Measurements from ENCODE around the gene ATP6V1D.
A peak's percentile ranks its signal among the peaks of the same experiment; 100 is the strongest.

ATP6V1D gene

DNA sequence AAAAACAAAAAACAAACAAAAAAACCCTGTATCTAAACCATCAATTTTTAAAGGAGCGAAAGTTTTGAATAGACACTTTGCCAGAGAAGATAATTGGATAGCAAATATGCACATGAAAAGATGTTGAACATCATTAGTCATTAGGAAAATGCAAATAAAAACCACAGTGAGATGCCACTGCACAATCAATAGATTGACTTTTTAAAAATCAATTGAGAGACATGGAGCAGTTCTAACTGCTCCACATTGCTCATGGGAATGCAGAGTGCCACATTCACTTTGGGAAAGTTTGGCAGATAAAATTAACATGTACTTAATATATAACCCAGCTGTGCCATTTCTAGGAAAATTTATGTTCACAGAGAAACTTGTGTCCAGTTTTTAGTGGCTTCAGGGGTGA is 13.2 kb upstream of the ATP6V1D start:
- DNase-seq = no peak
- Histone ChIP-seq H3K36me3 (ENCODE audit: control insufficient read depth, insufficient read depth, low read length) (peaks cover 77% of the 10 kb centered on the region), H3K4me3 (ENCODE audit: insufficient read depth, low read depth, low read length, poor library complexity, severe bottlenecking) (no peak overlapping the region), H3K27ac (ENCODE audit: insufficient read depth, low read length, poor library complexity, severe bottlenecking) (no peak overlapping the region), H3K9me3 (ENCODE audit: control insufficient read depth, low read length) (no peaks in the 10 kb centered on the region), H3K4me1 (ENCODE audit: control insufficient read depth, insufficient read depth, low read length, poor library complexity, severe bottlenecking) (peaks cover 4% of the 10 kb centered on the region), H3K27me3 (replicated peaks; ENCODE audit: control insufficient read depth, insufficient read depth, low read length, poor library complexity, severe bottlenecking) (no peaks in the 10 kb centered on the region)

DNA sequence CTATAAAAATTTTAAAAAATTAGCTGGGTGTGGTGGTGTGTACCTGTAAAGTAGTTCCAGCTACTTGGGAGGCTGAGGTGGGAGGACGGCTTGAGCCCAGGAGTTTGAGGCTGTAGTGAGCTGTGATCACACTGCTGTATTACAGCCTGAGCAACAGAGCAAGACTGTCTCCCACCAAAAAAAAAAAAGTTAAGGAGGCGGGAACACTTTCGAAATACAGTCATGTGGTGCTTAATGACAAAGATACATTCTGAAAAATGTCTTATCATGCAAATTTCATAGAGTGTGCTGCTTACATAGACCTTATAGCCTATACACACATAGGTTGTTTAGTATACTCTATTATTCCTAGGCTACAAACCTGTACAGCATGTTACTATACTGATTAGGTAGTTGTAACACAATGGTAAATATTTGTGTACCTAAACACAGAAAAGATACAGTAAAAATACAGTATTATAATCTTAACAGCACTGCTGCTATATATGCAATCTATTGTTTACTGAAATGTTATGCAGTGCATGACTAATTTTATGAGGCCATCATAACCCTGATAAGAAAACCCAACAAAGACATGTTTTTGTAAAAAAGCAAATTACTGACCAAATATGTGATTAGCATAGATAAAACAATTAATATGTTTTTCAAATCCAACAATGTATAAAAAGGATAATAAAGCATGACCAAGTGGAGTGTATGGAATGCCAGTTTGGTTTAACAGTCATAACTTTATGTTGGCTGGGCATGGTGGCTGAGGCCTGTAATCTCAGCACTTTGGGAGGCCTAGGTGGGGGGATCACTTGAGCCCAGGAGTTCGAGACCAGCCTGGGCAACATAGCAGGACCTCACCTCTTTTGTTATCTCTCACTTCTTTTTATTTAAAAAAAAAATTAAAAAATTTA is 11.9 kb upstream of the ATP6V1D start:
- Histone ChIP-seq H3K27me3 (replicated peaks; ENCODE audit: control insufficient read depth, insufficient read depth, low read length, poor library complexity, severe bottlenecking) (no peaks in the 10 kb centered on the region), H3K27ac (ENCODE audit: insufficient read depth, low read length, poor library complexity, severe bottlenecking) (no peak overlapping the region), H3K9me3 (ENCODE audit: control insufficient read depth, low read length) (no peaks in the 10 kb centered on the region), H3K4me3 (ENCODE audit: insufficient read depth, low read depth, low read length, poor library complexity, severe bottlenecking) (no peak overlapping the region), H3K36me3 (ENCODE audit: control insufficient read depth, insufficient read depth, low read length) (peaks cover 77% of the 10 kb centered on the region), H3K4me1 (ENCODE audit: control insufficient read depth, insufficient read depth, low read length, poor library complexity, severe bottlenecking) (peaks cover 5% of the 10 kb centered on the region)
- no peak for DNase-seq

DNA sequence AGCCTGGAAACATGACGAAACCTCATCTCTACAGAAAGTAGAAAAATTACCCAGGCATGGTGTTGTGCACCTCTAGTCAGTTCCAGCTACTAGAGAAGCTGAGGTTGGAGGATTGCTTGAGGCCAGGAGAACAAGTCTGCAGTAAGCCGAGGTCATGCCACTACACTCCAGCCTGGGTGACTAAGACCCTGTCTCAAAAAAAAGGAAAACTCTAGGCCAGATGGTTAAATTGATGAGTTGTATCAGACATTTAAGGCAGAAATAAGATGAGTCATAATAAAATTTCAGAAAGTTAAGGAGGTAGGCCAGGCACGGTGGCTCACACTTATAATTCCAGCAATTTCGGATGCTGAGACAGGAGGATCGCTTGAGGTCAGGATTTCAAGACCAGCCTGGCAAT is 11.2 kb upstream of the ATP6V1D start:
- Histone ChIP-seq H3K9me3 (ENCODE audit: control insufficient read depth, low read length) (no peaks in the 10 kb centered on the region), H3K4me3 (ENCODE audit: insufficient read depth, low read depth, low read length, poor library complexity, severe bottlenecking) (no peak overlapping the region), H3K4me1 (ENCODE audit: control insufficient read depth, insufficient read depth, low read length, poor library complexity, severe bottlenecking) (peaks cover 5% of the 10 kb centered on the region), H3K27ac (ENCODE audit: insufficient read depth, low read length, poor library complexity, severe bottlenecking) (no peak overlapping the region), H3K27me3 (replicated peaks; ENCODE audit: control insufficient read depth, insufficient read depth, low read length, poor library complexity, severe bottlenecking) (no peaks in the 10 kb centered on the region), H3K36me3 (ENCODE audit: control insufficient read depth, insufficient read depth, low read length) (peaks cover 77% of the 10 kb centered on the region)
- no peak for DNase-seq

GRCh38 chr14:67365476-67365875 is 5.9 kb upstream of the ATP6V1D start:
- Histone ChIP-seq H3K36me3 (ENCODE audit: control insufficient read depth, insufficient read depth, low read length) (peaks cover 42% of the 10 kb centered on the region), H3K27ac (ENCODE audit: insufficient read depth, low read length, poor library complexity, severe bottlenecking) (no peak overlapping the region), H3K4me1 (ENCODE audit: control insufficient read depth, insufficient read depth, low read length, poor library complexity, severe bottlenecking) (peaks cover 18% of the 10 kb centered on the region), H3K4me3 (ENCODE audit: insufficient read depth, low read depth, low read length, poor library complexity, severe bottlenecking) (no peak overlapping the region), H3K9me3 (ENCODE audit: control insufficient read depth, low read length) (no peaks in the 10 kb centered on the region), H3K27me3 (replicated peaks; ENCODE audit: control insufficient read depth, insufficient read depth, low read length, poor library complexity, severe bottlenecking) (no peaks in the 10 kb centered on the region)
- no peak for DNase-seq

DNA sequence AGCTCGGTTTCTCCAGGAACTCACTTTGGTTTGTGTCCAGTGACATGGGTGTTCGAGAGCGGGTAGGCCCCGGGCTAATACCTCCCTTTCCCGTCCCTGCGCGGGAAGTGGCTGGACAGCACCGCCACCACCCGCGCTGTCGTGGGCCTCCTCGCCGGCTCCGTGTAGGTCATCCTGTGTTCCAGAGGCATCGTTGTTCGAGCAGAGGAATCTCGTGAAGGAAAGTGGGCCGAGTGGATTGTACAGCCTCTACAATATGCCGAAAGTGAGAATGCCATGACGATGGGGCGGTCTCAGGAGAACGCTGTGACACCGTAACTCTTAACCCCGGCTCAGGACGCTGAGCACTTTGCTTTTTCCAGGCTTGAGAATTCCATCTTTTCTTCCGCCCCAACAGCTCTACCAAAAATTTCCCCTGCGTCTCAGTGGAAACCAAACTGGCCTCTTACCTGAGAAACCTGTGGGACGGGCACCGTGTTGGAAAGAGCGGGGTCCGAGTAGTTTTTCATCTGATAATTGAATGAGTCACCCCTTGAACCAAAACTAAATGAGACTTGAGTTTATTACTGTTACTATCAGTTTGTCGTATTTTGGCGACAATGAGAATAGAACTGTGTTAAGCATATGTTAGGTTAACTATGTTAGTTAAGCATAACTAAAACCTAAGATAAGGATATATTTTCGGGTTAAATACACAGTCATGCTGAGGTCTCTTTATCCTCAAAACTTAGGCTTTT is 1.0 kb upstream of the ATP6V1D start:
- DNase-seq = no peak
- peaks cover 20% of the 10 kb centered on the region for H3K4me1 ChIP-seq (ENCODE audit: control insufficient read depth, insufficient read depth, low read length, poor library complexity, severe bottlenecking)
- H3K36me3 ChIP-seq (ENCODE audit: control insufficient read depth, insufficient read depth, low read length) = peaks cover 5% of the 10 kb centered on the region
- H3K4me3 ChIP-seq (ENCODE audit: insufficient read depth, low read depth, low read length, poor library complexity, severe bottlenecking) = peak overlapping the region; percentile 79
- H3K27ac ChIP-seq (ENCODE audit: insufficient read depth, low read length, poor library complexity, severe bottlenecking) = peak overlapping the region; percentile 87
- no peaks in the 10 kb centered on the region for H3K9me3 ChIP-seq (ENCODE audit: control insufficient read depth, low read length)
- no peaks in the 10 kb centered on the region for H3K27me3 ChIP-seq (replicated peaks; ENCODE audit: control insufficient read depth, insufficient read depth, low read length, poor library complexity, severe bottlenecking)

DNA sequence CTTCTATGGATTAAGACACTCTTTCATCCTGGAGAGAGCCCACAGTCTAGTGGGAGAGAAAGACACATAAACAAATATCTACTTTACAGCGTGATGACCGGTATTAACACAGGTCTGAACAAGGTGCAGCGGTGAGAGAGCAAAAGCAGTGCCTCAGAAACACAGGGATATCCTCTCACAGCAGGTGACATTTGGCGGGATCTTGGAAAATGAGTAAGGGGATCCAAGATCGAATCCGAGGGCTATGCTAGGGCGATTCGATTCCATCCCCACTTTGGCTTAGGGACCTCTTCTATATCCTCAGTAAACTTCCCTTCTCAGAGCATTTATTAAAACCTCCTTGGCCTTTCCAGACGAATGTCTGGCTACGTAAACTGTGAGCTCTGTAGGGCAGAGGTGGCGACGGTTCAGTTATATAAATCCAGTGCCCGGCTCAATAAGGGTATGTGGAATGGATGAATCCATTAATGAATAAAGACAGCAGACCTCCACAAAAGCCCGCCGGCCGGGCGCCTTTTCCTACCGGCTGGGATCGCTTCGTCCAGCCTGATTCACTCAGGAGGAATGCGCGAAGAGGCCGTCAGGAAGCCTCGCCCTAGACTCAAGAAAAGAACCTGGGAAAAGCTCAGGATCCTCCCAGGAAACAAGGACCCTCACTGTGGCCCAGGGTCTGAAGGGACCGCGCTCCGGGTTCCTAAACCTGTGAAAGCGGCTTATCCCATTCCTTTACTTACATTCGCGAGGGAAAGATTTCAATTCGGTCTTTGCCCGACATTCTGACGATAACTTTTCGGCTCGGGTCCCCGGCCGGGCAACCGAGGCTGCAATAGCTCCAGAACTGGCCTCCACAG is 455 bp downstream of the ATP6V1D start:
- H3K27me3 ChIP-seq (replicated peaks; ENCODE audit: control insufficient read depth, insufficient read depth, low read length, poor library complexity, severe bottlenecking) = no peaks in the 10 kb centered on the region
- no peaks in the 10 kb centered on the region for H3K9me3 ChIP-seq (ENCODE audit: control insufficient read depth, low read length)
- H3K4me1 ChIP-seq (ENCODE audit: control insufficient read depth, insufficient read depth, low read length, poor library complexity, severe bottlenecking) = peaks cover 20% of the 10 kb centered on the region
- no peak for DNase-seq
- peak overlapping the region; percentile 79 for H3K4me3 ChIP-seq (ENCODE audit: insufficient read depth, low read depth, low read length, poor library complexity, severe bottlenecking)
- peak overlapping the region; percentile 87 for H3K27ac ChIP-seq (ENCODE audit: insufficient read depth, low read length, poor library complexity, severe bottlenecking)
- H3K36me3 ChIP-seq (ENCODE audit: control insufficient read depth, insufficient read depth, low read length) = no peaks in the 10 kb centered on the region

- Histone ChIP-seq H3K27me3 (replicated peaks; ENCODE audit: control insufficient read depth, insufficient read depth, low read length, poor library complexity, severe bottlenecking) (no peaks in the 10 kb centered on the region), H3K27ac (ENCODE audit: insufficient read depth, low read length, poor library complexity, severe bottlenecking) (no peak overlapping the region), H3K36me3 (ENCODE audit: control insufficient read depth, insufficient read depth, low read length) (no peaks in the 10 kb centered on the region), H3K4me3 (ENCODE audit: insufficient read depth, low read depth, low read length, poor library complexity, severe bottlenecking) (no peak overlapping the region), H3K4me1 (ENCODE audit: control insufficient read depth, insufficient read depth, low read length, poor library complexity, severe bottlenecking) (peaks cover 15% of the 10 kb centered on the region), H3K9me3 (ENCODE audit: control insufficient read depth, low read length) (no peaks in the 10 kb centered on the region)
- no peak for DNase-seq
These were observed 1.6 kb downstream of the ATP6V1D start for GRCh38 chr14:67357969-67358354.

DNA sequence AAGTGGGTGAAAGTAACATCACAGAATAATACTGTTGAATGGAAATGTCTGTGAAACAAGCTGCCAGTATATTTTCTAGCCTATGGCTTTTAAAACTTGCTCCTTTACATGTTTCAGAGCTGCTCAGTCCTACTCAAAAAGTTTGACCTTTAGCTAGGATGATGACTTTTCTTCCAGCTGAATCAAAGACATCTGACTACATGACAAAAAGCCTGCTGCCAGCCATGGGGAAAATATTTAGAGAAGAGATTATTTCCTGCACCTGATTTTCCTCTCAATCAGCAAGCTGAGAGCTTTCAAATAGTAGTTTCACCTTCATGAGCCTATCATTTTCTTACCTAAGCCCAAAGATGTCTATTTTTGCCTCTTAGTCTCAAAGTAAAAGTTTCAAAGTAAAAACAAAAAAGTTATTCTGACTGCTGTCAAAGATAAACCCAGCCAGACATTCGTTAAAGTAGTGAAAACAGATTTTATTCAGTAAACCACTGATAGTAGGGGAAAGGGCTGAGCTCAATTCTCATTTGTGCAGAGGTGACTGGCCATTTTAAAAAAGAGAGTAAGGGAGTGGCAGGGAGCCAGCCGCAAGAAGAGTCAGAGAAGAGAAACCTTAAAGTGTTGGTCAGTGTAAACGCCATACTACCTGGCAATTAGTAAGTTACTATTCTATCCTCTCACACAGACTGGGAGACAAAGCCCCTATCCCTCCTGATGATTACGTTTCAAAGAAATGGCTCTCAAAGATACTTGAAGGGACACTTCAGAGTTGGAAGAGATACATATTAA is 2.2 kb downstream of the ATP6V1D start:
- Histone ChIP-seq H3K36me3 (ENCODE audit: control insufficient read depth, insufficient read depth, low read length) (peaks cover under 1% of the 10 kb centered on the region), H3K4me1 (ENCODE audit: control insufficient read depth, insufficient read depth, low read length, poor library complexity, severe bottlenecking) (peaks cover 15% of the 10 kb centered on the region), H3K4me3 (ENCODE audit: insufficient read depth, low read depth, low read length, poor library complexity, severe bottlenecking) (no peak overlapping the region), H3K27ac (ENCODE audit: insufficient read depth, low read length, poor library complexity, severe bottlenecking) (no peak overlapping the region), H3K9me3 (ENCODE audit: control insufficient read depth, low read length) (no peaks in the 10 kb centered on the region), H3K27me3 (replicated peaks; ENCODE audit: control insufficient read depth, insufficient read depth, low read length, poor library complexity, severe bottlenecking) (no peaks in the 10 kb centered on the region)
- no peak for DNase-seq

GRCh38 chr14:67352055-67352454 is 7.5 kb downstream of the ATP6V1D start:
- DNase-seq = no peak
- Histone ChIP-seq H3K27ac (ENCODE audit: insufficient read depth, low read length, poor library complexity, severe bottlenecking) (no peak overlapping the region), H3K36me3 (ENCODE audit: control insufficient read depth, insufficient read depth, low read length) (peaks cover 42% of the 10 kb centered on the region), H3K9me3 (ENCODE audit: control insufficient read depth, low read length) (no peaks in the 10 kb centered on the region), H3K27me3 (replicated peaks; ENCODE audit: control insufficient read depth, insufficient read depth, low read length, poor library complexity, severe bottlenecking) (no peaks in the 10 kb centered on the region), H3K4me1 (ENCODE audit: control insufficient read depth, insufficient read depth, low read length, poor library complexity, severe bottlenecking) (no peaks in the 10 kb centered on the region), H3K4me3 (ENCODE audit: insufficient read depth, low read depth, low read length, poor library complexity, severe bottlenecking) (no peak overlapping the region)
